ENCODE measurements around the gene OPHN1.

Gene OPHN1

GRCh38 chrX:68177542-68177941, 255.8 kb downstream of the OPHN1 start:
- H3K27me3 ChIP-seq (ENCODE audit: control insufficient read depth, insufficient read depth, low read length), result no peaks in the 10 kb centered on the region
- H3K4me1 ChIP-seq (ENCODE audit: control insufficient read depth, insufficient read depth, low read length), result no peaks in the 10 kb centered on the region
- no peak overlapping the region for H3K9ac ChIP-seq (ENCODE audit: low read length)
- no peaks in the 10 kb centered on the region for H3K36me3 ChIP-seq (ENCODE audit: control insufficient read depth, insufficient read depth, low read length)
- H3K27ac ChIP-seq (ENCODE audit: low read depth, low read length), result no peak overlapping the region
- no peak overlapping the region for H3K4me3 ChIP-seq (ENCODE audit: low read length)

- Histone ChIP-seq H3K27me3 (ENCODE audit: control insufficient read depth, insufficient read depth, low read length) (no peaks in the 10 kb centered on the region), H3K4me1 (ENCODE audit: control insufficient read depth, insufficient read depth, low read length) (no peaks in the 10 kb centered on the region), H3K9ac (ENCODE audit: low read length) (no peak overlapping the region), H3K4me3 (ENCODE audit: low read length) (no peak overlapping the region), H3K27ac (ENCODE audit: low read depth, low read length) (no peak overlapping the region), H3K36me3 (ENCODE audit: control insufficient read depth, insufficient read depth, low read length) (no peaks in the 10 kb centered on the region)
Observed at GRCh38 chrX:68175562-68175961, 257.7 kb downstream of the OPHN1 start.

- H3K27me3 ChIP-seq (ENCODE audit: control insufficient read depth, insufficient read depth, low read length), result no peaks in the 10 kb centered on the region
- no peak overlapping the region for H3K27ac ChIP-seq (ENCODE audit: low read depth, low read length)
- no peaks in the 10 kb centered on the region for H3K36me3 ChIP-seq (ENCODE audit: control insufficient read depth, insufficient read depth, low read length)
- H3K4me3 ChIP-seq (ENCODE audit: low read length), result no peak overlapping the region
- H3K9ac ChIP-seq (ENCODE audit: low read length), result no peak overlapping the region
- no peaks in the 10 kb centered on the region for H3K4me1 ChIP-seq (ENCODE audit: control insufficient read depth, insufficient read depth, low read length)
Observed at GRCh38 chrX:68163441-68163840, 269.9 kb downstream of the OPHN1 start.

- H3K27ac ChIP-seq (ENCODE audit: low read depth, low read length), result no peak overlapping the region
Observed at GRCh38 chrX:68147848-68148247, 285.4 kb downstream of the OPHN1 start.

GRCh38 chrX:68146054-68146453, 287.2 kb downstream of the OPHN1 start:
- no peak overlapping the region for H3K9ac ChIP-seq (ENCODE audit: low read length)
- H3K27me3 ChIP-seq (ENCODE audit: control insufficient read depth, insufficient read depth, low read length), result no peaks in the 10 kb centered on the region
- no peaks in the 10 kb centered on the region for H3K36me3 ChIP-seq (ENCODE audit: control insufficient read depth, insufficient read depth, low read length)
- H3K4me3 ChIP-seq (ENCODE audit: low read length), result no peak overlapping the region
- no peaks in the 10 kb centered on the region for H3K4me1 ChIP-seq (ENCODE audit: control insufficient read depth, insufficient read depth, low read length)
- no peak overlapping the region for H3K27ac ChIP-seq (ENCODE audit: low read depth, low read length)

More at GRCh38 chrX:68147848-68148247, 285.4 kb downstream of the OPHN1 start:
- Histone ChIP-seq H3K4me1 (ENCODE audit: control insufficient read depth, insufficient read depth, low read length) (no peaks in the 10 kb centered on the region), H3K27me3 (ENCODE audit: control insufficient read depth, insufficient read depth, low read length) (no peaks in the 10 kb centered on the region), H3K9ac (ENCODE audit: low read length) (no peak overlapping the region), H3K4me3 (ENCODE audit: low read length) (no peak overlapping the region), H3K36me3 (ENCODE audit: control insufficient read depth, insufficient read depth, low read length) (no peaks in the 10 kb centered on the region)

GRCh38 chrX:68139791-68140190, 293.5 kb downstream of the OPHN1 start:
- Histone ChIP-seq H3K27ac (ENCODE audit: low read depth, low read length) (no peak overlapping the region), H3K4me3 (ENCODE audit: low read length) (no peak overlapping the region), H3K36me3 (ENCODE audit: control insufficient read depth, insufficient read depth, low read length) (no peaks in the 10 kb centered on the region), H3K4me1 (ENCODE audit: control insufficient read depth, insufficient read depth, low read length) (no peaks in the 10 kb centered on the region), H3K27me3 (ENCODE audit: control insufficient read depth, insufficient read depth, low read length) (no peaks in the 10 kb centered on the region), H3K9ac (ENCODE audit: low read length) (no peak overlapping the region)

GRCh38 chrX:68133181-68133580, 300.1 kb downstream of the OPHN1 start:
- no peak overlapping the region for H3K9ac ChIP-seq (ENCODE audit: low read length)
- no peak overlapping the region for H3K4me3 ChIP-seq (ENCODE audit: low read length)
- H3K36me3 ChIP-seq (ENCODE audit: control insufficient read depth, insufficient read depth, low read length), result no peaks in the 10 kb centered on the region
- H3K27ac ChIP-seq (ENCODE audit: low read depth, low read length), result no peak overlapping the region
- no peaks in the 10 kb centered on the region for H3K4me1 ChIP-seq (ENCODE audit: control insufficient read depth, insufficient read depth, low read length)
- H3K27me3 ChIP-seq (ENCODE audit: control insufficient read depth, insufficient read depth, low read length), result no peaks in the 10 kb centered on the region

- H3K9ac ChIP-seq (ENCODE audit: low read length), result no peak overlapping the region
- no peak overlapping the region for H3K27ac ChIP-seq (ENCODE audit: low read depth, low read length)
- no peak overlapping the region for H3K4me3 ChIP-seq (ENCODE audit: low read length)
- H3K27me3 ChIP-seq (ENCODE audit: control insufficient read depth, insufficient read depth, low read length), result no peaks in the 10 kb centered on the region
- H3K36me3 ChIP-seq (ENCODE audit: control insufficient read depth, insufficient read depth, low read length), result no peaks in the 10 kb centered on the region
- no peaks in the 10 kb centered on the region for H3K4me1 ChIP-seq (ENCODE audit: control insufficient read depth, insufficient read depth, low read length)
Observed at GRCh38 chrX:68132749-68133148, 300.5 kb downstream of the OPHN1 start.

GRCh38 chrX:68121835-68122234, 311.5 kb downstream of the OPHN1 start:
- Histone ChIP-seq H3K4me1 (ENCODE audit: control insufficient read depth, insufficient read depth, low read length) (no peaks in the 10 kb centered on the region), H3K27ac (ENCODE audit: low read depth, low read length) (no peak overlapping the region), H3K27me3 (ENCODE audit: control insufficient read depth, insufficient read depth, low read length) (no peaks in the 10 kb centered on the region), H3K9ac (ENCODE audit: low read length) (no peak overlapping the region), H3K4me3 (ENCODE audit: low read length) (no peak overlapping the region), H3K36me3 (ENCODE audit: control insufficient read depth, insufficient read depth, low read length) (no peaks in the 10 kb centered on the region)

GRCh38 chrX:68121371-68121770, 311.9 kb downstream of the OPHN1 start:
- H3K27me3 ChIP-seq (ENCODE audit: control insufficient read depth, insufficient read depth, low read length), result no peaks in the 10 kb centered on the region
- H3K4me3 ChIP-seq (ENCODE audit: low read length), result no peak overlapping the region
- no peak overlapping the region for H3K27ac ChIP-seq (ENCODE audit: low read depth, low read length)
- no peaks in the 10 kb centered on the region for H3K4me1 ChIP-seq (ENCODE audit: control insufficient read depth, insufficient read depth, low read length)
- no peak overlapping the region for H3K9ac ChIP-seq (ENCODE audit: low read length)
- no peaks in the 10 kb centered on the region for H3K36me3 ChIP-seq (ENCODE audit: control insufficient read depth, insufficient read depth, low read length)

- H3K27me3 ChIP-seq (ENCODE audit: control insufficient read depth, insufficient read depth, low read length), result no peaks in the 10 kb centered on the region
Observed at GRCh38 chrX:68115371-68115770, 317.9 kb downstream of the OPHN1 start.

GRCh38 chrX:68114573-68115129, 318.6 kb downstream of the OPHN1 start:
- Histone ChIP-seq H3K27me3 (ENCODE audit: control insufficient read depth, insufficient read depth, low read length) (no peaks in the 10 kb centered on the region), H3K4me3 (ENCODE audit: low read length) (no peak overlapping the region), H3K9ac (ENCODE audit: low read length) (no peak overlapping the region), H3K36me3 (ENCODE audit: control insufficient read depth, insufficient read depth, low read length) (no peaks in the 10 kb centered on the region), H3K27ac (ENCODE audit: low read depth, low read length) (no peak overlapping the region), H3K4me1 (ENCODE audit: control insufficient read depth, insufficient read depth, low read length) (no peaks in the 10 kb centered on the region)

More at GRCh38 chrX:68115371-68115770, 317.9 kb downstream of the OPHN1 start:
- Histone ChIP-seq H3K36me3 (ENCODE audit: control insufficient read depth, insufficient read depth, low read length) (no peaks in the 10 kb centered on the region), H3K4me1 (ENCODE audit: control insufficient read depth, insufficient read depth, low read length) (no peaks in the 10 kb centered on the region), H3K9ac (ENCODE audit: low read length) (no peak overlapping the region), H3K27ac (ENCODE audit: low read depth, low read length) (no peak overlapping the region), H3K4me3 (ENCODE audit: low read length) (no peak overlapping the region)

- H3K4me3 ChIP-seq (ENCODE audit: low read length), result no peak overlapping the region
- H3K4me1 ChIP-seq (ENCODE audit: control insufficient read depth, insufficient read depth, low read length), result no peaks in the 10 kb centered on the region
- H3K27ac ChIP-seq (ENCODE audit: low read depth, low read length), result no peak overlapping the region
- no peaks in the 10 kb centered on the region for H3K36me3 ChIP-seq (ENCODE audit: control insufficient read depth, insufficient read depth, low read length)
- H3K27me3 ChIP-seq (ENCODE audit: control insufficient read depth, insufficient read depth, low read length), result no peaks in the 10 kb centered on the region
- H3K9ac ChIP-seq (ENCODE audit: low read length), result no peak overlapping the region
Observed at GRCh38 chrX:68113837-68114572, 319.3 kb downstream of the OPHN1 start.

All from rectal smooth muscle tissue (tissue), 1 donor.